HG03108 (cell line): Measurements from ENCODE around the gene LYPLA2.

Experiments used
- ATAC-seq: cut with Tn5 transposase; IDR thresholded peaks from one replicate; pipeline ENCODE4 v1.9.1; 2021; ENCODE audit warnings: moderate library complexity; ENCODE audit not compliant: unreplicated experiment

LYPLA2 gene

DNA sequence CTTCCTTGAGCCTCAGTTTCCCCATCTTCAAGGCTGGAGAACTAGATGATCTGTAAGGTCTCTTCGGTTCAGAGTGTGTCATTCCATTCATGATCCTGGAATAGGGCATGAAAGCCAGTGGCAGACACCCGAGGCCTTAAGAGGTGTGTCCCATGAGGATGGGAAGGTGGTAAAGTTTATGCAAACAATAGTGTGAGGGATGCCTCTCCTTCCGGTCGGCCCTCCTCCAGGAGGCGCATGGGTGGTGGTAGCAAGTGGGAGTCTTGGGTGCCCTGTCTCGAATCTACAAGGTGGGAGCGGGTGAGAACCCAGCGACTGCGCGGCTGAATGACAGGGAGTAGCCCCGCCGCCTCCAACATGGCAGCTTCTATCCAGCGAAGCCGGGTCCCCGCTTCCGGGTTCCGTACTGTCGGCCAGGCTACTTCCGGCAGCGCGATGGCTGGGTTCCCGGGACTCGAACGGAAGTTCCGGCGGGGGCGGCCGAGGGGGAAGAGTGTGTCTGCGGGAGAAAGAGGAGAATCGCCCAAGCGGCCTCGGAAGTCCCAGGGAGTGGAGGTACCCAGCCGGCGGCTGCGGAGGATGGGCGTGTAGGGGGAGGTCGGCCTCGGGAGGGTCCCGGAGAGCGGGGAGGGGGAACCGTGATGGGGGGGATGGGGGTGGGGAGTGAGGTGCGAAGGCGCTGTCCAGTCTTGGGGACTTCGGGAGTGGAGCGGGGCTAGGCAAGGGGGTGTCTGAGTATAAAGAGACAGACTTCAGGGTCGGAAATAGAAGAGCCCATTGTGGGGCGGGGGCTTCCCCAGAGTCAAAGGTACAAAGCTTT is at the start of gene LYPLA2:
Gene LYPLA2 (plus strand): TSS at position 450 of the 820 bp plus-strand sequence. CDS start 1,538 bp downstream, outside the sequence.
- ATAC-seq = peak; percentile 64

DNA sequence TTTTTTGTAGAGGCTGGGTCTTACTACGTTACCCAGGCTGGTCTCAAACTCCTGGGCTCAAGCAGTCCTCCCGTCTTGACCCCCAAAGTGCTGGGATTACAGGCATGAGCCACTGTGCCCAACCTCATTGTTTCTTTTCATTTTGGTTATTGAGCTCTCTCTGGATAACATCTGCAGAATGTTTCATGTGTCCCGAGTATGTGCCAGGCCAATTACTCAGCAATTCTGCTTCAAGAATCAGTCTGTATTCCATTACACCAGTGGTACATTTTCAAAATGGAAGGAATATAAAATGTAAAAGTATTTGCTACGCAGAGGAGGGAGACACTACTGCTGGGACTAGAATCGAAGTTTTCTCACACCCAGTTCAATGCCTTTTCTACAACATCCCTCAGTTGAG is 49.3 kb upstream of the LYPLA2 start:
- ATAC-seq = no peak

DNA sequence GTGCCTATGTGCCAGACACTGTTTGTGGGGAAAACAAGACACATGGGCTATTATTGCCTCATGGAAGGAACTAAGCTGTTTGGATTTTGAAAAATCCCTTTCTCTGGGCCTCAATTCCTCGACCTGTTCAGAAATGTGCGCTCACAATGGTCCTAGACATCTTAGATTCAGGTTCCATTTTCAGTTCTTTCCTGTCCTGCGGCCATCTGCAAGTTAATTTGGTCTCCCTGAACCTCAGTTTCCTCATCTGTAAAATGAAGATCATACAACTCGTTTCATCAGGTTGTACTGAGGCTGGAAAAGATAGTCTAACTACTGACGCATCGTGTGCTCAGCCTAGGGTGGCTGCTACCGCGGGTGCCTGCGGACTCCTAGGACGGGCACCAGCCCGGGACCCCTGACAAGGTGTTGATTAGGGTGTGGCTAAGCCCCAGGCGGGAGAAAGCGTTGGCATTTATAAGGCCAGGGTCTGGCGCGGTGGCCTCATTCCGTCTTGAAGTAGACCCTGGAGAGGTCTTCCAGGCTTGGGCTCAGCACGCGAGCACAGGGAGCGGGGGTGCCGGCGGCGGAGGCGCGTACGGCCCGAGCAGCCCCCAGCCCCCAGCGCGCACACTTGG is 48.2 kb upstream of the LYPLA2 start:
- ATAC-seq = peak; percentile 15

GRCh38 chr1:23743287-23744152 is 47.4 kb upstream of the LYPLA2 start, which contains the start of gene ELOA:
Gene ELOA, plus strand, starts transcription at chr1:23743471. Its CDS starts 33 bp downstream, at chr1:23743504.
- peak; percentile 81 for ATAC-seq

DNA sequence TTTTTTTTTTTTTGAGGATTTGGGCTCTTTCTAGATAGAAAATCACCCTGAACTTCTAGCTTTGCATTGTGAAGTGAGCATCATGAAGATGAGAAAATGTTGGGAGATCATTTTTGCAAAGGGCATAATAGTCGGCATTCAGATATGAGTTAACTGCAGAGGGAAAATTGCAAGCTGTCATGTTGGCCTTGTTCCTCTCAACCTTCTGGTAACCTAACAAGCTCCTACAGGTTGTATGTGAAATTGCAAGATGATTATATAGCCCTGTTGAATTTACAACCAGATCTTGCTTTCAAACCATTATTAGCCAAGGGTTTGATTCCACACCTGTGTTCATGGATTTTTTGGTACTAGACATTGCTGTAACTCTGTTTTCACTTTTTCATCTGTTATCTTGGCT is 45.4 kb upstream of the LYPLA2 start:
- ATAC-seq = no peak

DNA sequence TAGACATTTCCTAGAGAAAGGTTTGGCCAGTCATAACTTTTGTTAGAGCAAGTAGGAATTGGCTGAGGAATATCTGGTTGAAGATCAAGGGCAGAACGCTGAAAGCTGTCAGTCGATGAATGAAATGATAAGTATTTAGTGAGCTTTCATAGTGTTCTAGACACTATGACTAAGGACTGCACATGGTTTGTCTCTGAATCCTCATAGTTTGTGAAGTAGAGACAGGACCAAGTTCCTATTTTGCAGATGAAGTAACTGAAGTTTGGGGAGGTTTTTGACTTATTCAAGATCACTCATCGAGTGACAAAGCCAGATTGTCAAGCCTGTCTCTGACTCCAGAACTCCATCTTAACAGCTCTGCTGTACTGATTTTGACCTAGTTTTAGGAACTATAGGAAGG is 42.9 kb upstream of the LYPLA2 start:
- ATAC-seq = no peak

DNA sequence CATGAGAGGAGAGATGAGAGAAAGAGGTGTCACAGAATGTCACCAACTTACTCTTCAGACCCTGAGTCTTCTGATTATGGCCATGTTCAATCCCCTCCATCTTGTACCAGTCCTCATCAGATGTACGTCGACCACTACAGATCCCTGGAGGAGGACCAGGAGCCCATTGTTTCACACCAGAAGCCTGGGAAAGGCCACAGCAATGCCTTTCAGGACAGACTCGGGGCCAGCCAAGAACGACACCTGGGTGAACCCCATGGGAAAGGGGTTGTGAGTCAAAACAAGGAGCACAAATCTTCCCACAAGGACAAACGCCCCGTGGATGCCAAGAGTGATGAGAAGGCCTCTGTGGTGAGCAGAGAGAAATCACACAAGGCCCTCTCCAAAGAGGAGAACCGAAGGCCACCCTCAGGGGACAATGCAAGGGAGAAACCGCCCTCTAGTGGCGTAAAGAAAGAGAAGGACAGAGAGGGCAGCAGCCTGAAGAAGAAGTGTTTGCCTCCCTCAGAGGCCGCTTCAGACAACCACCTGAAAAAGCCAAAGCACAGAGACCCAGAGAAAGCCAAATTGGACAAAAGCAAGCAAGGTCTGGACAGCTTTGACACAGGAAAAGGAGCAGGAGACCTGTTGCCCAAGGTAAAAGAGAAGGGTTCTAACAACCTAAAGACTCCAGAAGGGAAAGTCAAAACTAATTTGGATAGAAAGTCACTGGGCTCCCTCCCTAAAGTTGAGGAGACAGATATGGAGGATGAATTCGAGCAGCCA is 39.7 kb upstream of the LYPLA2 start:
- no peak for ATAC-seq

DNA sequence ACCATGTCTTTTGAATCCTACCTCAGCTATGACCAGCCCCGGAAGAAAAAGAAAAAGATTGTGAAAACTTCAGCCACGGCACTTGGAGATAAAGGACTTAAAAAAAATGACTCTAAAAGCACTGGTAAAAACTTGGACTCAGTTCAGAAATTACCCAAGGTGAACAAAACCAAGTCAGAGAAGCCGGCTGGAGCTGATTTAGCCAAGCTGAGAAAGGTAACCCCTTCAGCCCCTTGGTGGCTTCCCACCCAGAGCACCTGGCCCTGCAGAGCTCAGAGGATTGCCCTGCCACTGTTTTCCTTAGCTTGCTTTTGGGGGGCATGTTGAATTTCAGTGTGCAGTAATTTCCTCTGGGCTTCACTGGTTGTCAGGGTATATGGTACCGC is 39.1 kb upstream of the LYPLA2 start:
- ATAC-seq = no peak

- ATAC-seq = no peak
Observed at GRCh38 chr1:23752909-23753308, 38.0 kb upstream of the LYPLA2 start.

- ATAC-seq = no peak
Observed at GRCh38 chr1:23756676-23757075, 34.3 kb upstream of the LYPLA2 start.

DNA sequence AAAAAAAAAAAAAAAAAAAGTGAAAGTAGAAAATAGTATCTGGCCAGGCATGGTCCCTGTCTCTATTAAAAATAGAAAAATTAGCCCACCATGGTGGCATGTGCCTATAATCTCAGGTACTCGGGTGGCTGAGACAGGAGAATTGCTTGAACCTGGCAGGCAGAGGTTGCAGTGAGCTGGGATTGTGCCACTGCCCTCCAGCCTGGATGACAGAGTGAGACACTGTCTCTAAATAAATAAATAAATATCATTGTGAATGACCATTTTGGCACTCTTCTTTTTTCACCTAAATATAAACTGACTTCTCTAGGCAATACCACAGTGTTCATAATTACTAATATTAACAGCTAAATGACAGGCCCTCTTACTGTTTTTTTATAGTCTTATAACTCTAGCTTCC is 33.1 kb upstream of the LYPLA2 start:
- no peak for ATAC-seq

GRCh38 chr1:23759277-23759676 is 31.7 kb upstream of the LYPLA2 start:
- no peak for ATAC-seq

- no peak for ATAC-seq
Observed at GRCh38 chr1:23763041-23763577, 27.8 kb upstream of the LYPLA2 start.

GRCh38 chr1:23768733-23769132 is 22.2 kb upstream of the LYPLA2 start:
- ATAC-seq = no peak

GRCh38 chr1:23772049-23772853 is 18.7 kb upstream of the LYPLA2 start:
- peak; percentile 50 for ATAC-seq

DNA sequence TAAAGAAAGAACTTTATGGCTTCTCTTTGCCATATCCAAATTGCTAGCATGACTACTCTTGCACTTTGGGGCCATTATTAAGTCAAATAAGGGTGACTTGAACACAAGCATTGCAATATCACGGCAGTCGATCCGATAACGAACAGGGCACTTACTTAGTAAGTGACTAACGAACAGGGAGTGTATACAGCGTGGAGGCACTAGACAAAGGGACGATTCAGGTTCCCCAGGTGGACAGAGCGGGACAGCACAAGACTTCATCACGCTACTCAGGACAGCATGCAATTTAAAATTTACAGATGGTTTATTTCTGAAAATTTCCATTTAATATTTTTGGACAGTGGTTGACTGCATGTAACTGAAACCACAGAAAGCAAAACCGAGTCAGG is 18.1 kb upstream of the LYPLA2 start:
- ATAC-seq = no peak

- no peak for ATAC-seq
Observed at GRCh38 chr1:23774174-23774880, 16.6 kb upstream of the LYPLA2 start.

DNA sequence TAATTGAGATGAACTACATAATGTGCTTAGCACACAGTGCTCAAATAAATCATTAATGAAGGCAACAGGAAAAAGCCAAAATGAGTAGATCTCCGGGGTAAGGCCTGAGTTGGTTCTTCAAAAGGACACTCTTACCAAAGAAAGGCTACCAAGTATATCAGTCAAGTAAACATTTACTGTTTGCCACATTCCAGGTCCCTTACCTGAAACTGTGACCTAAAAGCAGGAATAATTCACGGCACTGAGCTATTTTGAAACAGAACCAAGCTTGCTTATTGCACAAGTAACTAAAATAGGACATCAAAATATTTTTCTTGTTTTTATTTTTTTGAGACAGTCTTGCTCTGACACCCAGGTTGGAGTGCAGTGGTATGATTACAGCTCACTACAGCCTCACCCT is 14.7 kb upstream of the LYPLA2 start:
- ATAC-seq = no peak
